ENCODE measurements around the gene ETV3.
A peak's percentile ranks its signal among the peaks of the same experiment; 100 is the strongest.

Gene ETV3

GRCh38 chr1:157151506-157151905 is 13.3 kb upstream of the ETV3 start:
- no peak for TF ChIP-seq MAX (IDR thresholded peaks at IDR 0.05; ENCODE audit: low read depth, low read length)
- TF ChIP-seq MYC (IDR thresholded peaks at IDR 0.05; ENCODE audit: low read depth, low read length): no peak
- TF ChIP-seq CTCF (IDR thresholded peaks at IDR 0.05; ENCODE audit: low read depth, low read length): no peak
- TF ChIP-seq POLR2A (IDR thresholded peaks at IDR 0.05; ENCODE audit: extremely low read depth, insufficient read length): no peak

GRCh38 chr1:157151073-157151472 is 12.9 kb upstream of the ETV3 start:
- DNase-seq (ENCODE audit: low read depth): no peak
- no peak overlapping the region for H3K4me3 ChIP-seq (ENCODE audit: low read depth, low read length)
- no peak for TF ChIP-seq POLR2A (IDR thresholded peaks at IDR 0.05; ENCODE audit: extremely low read depth, insufficient read length)
- no peak for TF ChIP-seq MYC (IDR thresholded peaks at IDR 0.05; ENCODE audit: low read depth, low read length)
- no peak for TF ChIP-seq CTCF (IDR thresholded peaks at IDR 0.05; ENCODE audit: low read depth, low read length)
- no peak for TF ChIP-seq MAX (IDR thresholded peaks at IDR 0.05; ENCODE audit: low read depth, low read length)

More at GRCh38 chr1:157151506-157151905, 13.3 kb upstream of the ETV3 start:
- H3K4me3 ChIP-seq (ENCODE audit: low read depth, low read length): no peak overlapping the region
- DNase-seq (ENCODE audit: low read depth): no peak

GRCh38 chr1:157150631-157151030 is 12.4 kb upstream of the ETV3 start:
- no peak for DNase-seq (ENCODE audit: low read depth)
- TF ChIP-seq CTCF (IDR thresholded peaks at IDR 0.05; ENCODE audit: low read depth, low read length): no peak
- no peak for TF ChIP-seq POLR2A (IDR thresholded peaks at IDR 0.05; ENCODE audit: extremely low read depth, insufficient read length)
- no peak for TF ChIP-seq MAX (IDR thresholded peaks at IDR 0.05; ENCODE audit: low read depth, low read length)
- TF ChIP-seq MYC (IDR thresholded peaks at IDR 0.05; ENCODE audit: low read depth, low read length): no peak
- no peak overlapping the region for H3K4me3 ChIP-seq (ENCODE audit: low read depth, low read length)

- DNase-seq (ENCODE audit: low read depth): peak; percentile 62
- no peak for TF ChIP-seq MAX (IDR thresholded peaks at IDR 0.05; ENCODE audit: low read depth, low read length)
- no peak for TF ChIP-seq MYC (IDR thresholded peaks at IDR 0.05; ENCODE audit: low read depth, low read length)
- no peak for TF ChIP-seq POLR2A (IDR thresholded peaks at IDR 0.05; ENCODE audit: extremely low read depth, insufficient read length)
- no peak for TF ChIP-seq CTCF (IDR thresholded peaks at IDR 0.05; ENCODE audit: low read depth, low read length)
These were observed 9.9 kb upstream of the ETV3 start for GRCh38 chr1:157147906-157148700.

GRCh38 chr1:157147037-157147436 is 8.8 kb upstream of the ETV3 start:
- TF ChIP-seq CTCF (IDR thresholded peaks at IDR 0.05; ENCODE audit: low read depth, low read length) (no peak), MAX (IDR thresholded peaks at IDR 0.05; ENCODE audit: low read depth, low read length) (no peak), MYC (IDR thresholded peaks at IDR 0.05; ENCODE audit: low read depth, low read length) (no peak), POLR2A (IDR thresholded peaks at IDR 0.05; ENCODE audit: extremely low read depth, insufficient read length) (no peak)
- H3K4me3 ChIP-seq (ENCODE audit: low read depth, low read length): no peak overlapping the region
- DNase-seq (ENCODE audit: low read depth): no peak

More at GRCh38 chr1:157147906-157148700, 9.9 kb upstream of the ETV3 start:
- no peak overlapping the region for H3K4me3 ChIP-seq (ENCODE audit: low read depth, low read length)

All from NB4 (cell line).